KG1 (cell line): ENCODE measurements around the gene B3GALT5.

Experiments used
- DNase-seq: peaks from one replicate; lab custom pipeline; 2025; lab: John Stamatoyannopoulos, UW

The B3GALT5 gene

GRCh38 chr21:39645331-39645730 lies 32.6 kb downstream of the B3GALT5 start:
- no peak for DNase-seq

- DNase-seq = no peak
Observed at GRCh38 chr21:39647476-39647875, 34.7 kb downstream of the B3GALT5 start.

GRCh38 chr21:39648879-39649278 lies 36.1 kb downstream of the B3GALT5 start:
- DNase-seq = no peak

GRCh38 chr21:39649526-39649925 lies 36.8 kb downstream of the B3GALT5 start:
- no peak for DNase-seq

- no peak for DNase-seq
Observed at GRCh38 chr21:39650306-39650705, 37.6 kb downstream of the B3GALT5 start.

- no peak for DNase-seq
Observed at GRCh38 chr21:39650801-39651200, 38.1 kb downstream of the B3GALT5 start.

- no peak for DNase-seq
Observed at GRCh38 chr21:39651206-39651605, 38.5 kb downstream of the B3GALT5 start.

GRCh38 chr21:39654951-39655350 lies 42.2 kb downstream of the B3GALT5 start:
- no peak for DNase-seq

GRCh38 chr21:39655589-39655988 lies 42.8 kb downstream of the B3GALT5 start:
- no peak for DNase-seq

GRCh38 chr21:39656209-39656608 lies 43.5 kb downstream of the B3GALT5 start:
- no peak for DNase-seq

- no peak for DNase-seq
Observed at GRCh38 chr21:39657091-39657689, 44.5 kb downstream of the B3GALT5 start.

- no peak for DNase-seq
Observed at GRCh38 chr21:39658066-39658465, 45.3 kb downstream of the B3GALT5 start.

GRCh38 chr21:39659070-39659815 lies 46.5 kb downstream of the B3GALT5 start:
- no peak for DNase-seq

- DNase-seq = no peak
Observed at GRCh38 chr21:39660191-39660980, 47.6 kb downstream of the B3GALT5 start.

GRCh38 chr21:39661121-39661520 lies 48.4 kb downstream of the B3GALT5 start:
- DNase-seq = no peak

GRCh38 chr21:39661740-39662139 lies 49.0 kb downstream of the B3GALT5 start:
- no peak for DNase-seq

- DNase-seq = no peak
Observed at GRCh38 chr21:39662411-39662953, 49.7 kb downstream of the B3GALT5 start.

- DNase-seq = no peak
Observed at GRCh38 chr21:39663066-39663465, 50.3 kb downstream of the B3GALT5 start.

- no peak for DNase-seq
Observed at GRCh38 chr21:39663742-39664492, 51.2 kb downstream of the B3GALT5 start.

GRCh38 chr21:39664586-39664985 lies 51.8 kb downstream of the B3GALT5 start:
- DNase-seq = no peak

GRCh38 chr21:39666026-39666425 lies 53.3 kb downstream of the B3GALT5 start:
- DNase-seq = no peak
